ENCODE measurements around the gene INSC. TPM values are rescaled to one million over a fixed set of nuclear protein-coding genes. Genes with fewer than 3 reads are reported as not detected.
A peak's percentile ranks its signal among the peaks of the same experiment; 100 is the strongest.

Gene INSC
- total RNA-seq, 1 experiment from 2014 or later = 1.7 TPM

DNA sequence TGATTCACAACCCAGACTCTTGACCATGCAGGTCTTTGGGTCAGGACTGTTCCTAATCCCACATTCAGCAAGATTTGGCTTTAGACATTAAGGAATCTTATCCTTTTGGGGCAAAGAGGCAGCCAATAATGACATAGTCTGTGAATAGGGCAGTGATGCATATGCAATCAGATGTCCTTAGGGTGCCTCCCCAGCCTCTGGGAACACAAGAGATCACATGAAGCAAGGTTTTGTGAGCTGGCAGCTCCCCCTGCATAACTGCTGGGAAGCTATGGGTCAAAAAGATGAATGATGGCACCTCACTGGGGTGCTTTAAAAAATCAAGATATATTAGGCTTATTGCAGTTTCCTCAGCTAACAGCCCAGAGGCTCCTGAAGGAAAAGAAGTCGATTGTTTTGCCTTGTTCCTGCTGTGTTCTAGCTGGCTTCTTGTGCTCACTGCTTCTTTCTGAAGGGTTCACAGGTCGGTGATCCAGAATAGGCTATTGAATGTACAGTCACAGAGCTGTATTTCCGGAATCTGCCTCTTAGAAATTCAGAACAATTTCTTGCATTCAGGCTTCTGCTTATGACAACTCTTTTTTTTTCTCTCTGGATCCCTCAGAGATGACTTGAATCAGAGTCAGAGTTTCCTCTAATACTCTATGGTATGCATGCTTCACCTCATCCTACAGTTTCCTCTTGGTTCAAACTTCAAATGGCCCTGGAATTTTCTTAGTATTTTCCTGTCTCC lies 31.7 kb downstream of the INSC start:
- DNase-seq (ENCODE audit: low spot score) = peak; percentile 9

DNA sequence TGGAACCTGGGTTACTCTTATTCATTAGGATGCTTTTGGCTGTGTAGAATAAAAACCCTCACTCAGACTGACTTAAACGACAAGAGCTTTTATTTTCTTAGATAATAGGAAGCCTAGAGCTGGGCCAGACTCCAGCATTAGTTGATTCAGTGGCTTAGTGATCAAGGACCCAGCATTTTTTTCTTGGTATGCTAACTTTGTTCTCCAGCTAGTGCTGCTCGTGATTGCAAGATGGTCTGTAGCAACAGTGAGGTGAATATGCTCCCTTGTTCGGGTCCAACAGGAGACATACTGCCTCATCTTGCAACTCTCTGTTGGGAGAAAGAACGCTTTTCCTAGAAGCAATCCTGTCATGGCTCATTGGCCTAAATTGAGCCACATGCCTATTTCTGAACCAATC lies 33.4 kb downstream of the INSC start:
- no peak for DNase-seq (ENCODE audit: low spot score)

DNA sequence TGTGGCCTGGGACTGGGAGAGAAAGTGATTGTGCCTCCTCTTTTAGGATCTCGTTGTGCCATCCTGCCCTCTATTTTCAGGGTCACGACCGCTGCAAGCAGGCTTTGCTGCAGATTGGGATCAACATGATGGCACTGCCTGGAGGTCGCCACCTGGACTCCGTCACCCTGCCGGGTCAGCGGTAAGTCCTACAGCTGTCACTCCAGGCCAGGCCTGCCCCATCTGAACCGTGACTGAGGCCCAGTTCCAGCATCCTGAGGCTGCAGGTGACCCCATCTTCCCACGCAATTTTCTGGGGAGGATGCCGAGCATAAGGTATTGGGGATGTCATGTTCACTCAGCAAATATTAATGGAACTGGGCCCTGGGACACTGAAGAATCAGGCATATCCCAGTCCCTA lies 34.3 kb downstream of the INSC start:
- no peak for DNase-seq (ENCODE audit: low spot score)

- no peak for DNase-seq (ENCODE audit: low spot score)
These were observed 35.8 kb downstream of the INSC start for GRCh38 chr11:15150507-15150906.

- DNase-seq (ENCODE audit: low spot score) = no peak
These were observed 38.5 kb downstream of the INSC start for GRCh38 chr11:15153231-15153630.

- no peak for DNase-seq (ENCODE audit: low spot score)
These were observed 42.5 kb downstream of the INSC start for GRCh38 chr11:15157181-15157580.

GRCh38 chr11:15157606-15158137 lies 42.9 kb downstream of the INSC start:
- DNase-seq (ENCODE audit: low spot score) = no peak

DNA sequence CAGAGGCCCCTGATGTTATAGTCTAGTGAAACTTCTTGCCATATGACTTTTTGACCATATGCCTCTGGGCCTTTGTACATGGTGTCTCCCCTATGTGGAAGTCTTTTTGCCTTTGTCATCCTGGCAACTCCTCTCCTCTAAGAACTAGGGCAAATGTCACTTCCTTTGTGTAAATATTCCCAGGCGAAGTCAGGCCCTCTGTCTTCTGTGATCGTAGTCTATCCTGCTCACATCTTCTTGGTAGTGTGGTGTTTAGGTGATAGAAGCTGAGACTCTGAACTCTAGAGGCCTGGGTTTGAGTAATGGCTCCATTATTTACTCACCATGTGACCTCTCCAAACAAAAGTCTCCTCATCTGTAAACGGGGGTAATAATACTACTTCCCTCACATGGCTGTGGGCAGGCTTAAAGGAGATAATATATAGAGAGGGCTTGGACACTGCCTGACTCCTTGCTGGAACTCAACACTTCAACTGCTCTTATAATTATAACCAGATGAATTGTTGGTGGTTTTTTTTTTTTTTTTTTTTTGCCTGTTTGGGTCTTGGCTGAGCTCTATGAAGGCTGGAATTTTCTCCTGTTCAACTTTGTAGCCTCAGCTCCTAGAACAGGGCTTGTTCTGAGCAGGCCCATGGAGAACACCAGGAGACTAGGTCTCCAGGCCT lies 43.8 kb downstream of the INSC start:
- peak; percentile 35 for DNase-seq (ENCODE audit: low spot score)

DNA sequence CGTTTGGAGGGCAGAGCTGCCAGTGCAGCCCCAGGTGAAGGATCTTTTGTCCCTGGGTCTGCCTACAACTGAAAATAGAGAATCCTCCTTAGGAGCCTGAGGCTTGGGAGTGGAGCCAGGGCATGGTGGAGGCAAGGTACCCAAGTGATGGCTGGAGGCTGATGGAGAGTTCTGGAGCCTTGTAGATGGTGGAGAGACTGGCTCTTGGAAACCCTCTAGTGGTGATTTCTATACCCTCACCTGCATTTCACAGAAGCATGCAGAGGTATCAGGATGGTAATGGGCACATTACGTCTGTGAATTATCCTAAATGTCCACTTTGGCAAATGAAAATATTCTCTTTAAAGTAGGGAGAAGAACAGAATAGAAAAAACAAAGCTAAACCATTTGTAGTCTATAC lies 44.4 kb downstream of the INSC start:
- DNase-seq (ENCODE audit: low spot score) = peak; percentile 72

GRCh38 chr11:15161790-15162189 lies 47.1 kb downstream of the INSC start:
- DNase-seq (ENCODE audit: low spot score) = no peak

- DNase-seq (ENCODE audit: low spot score) = no peak
These were observed 48.4 kb downstream of the INSC start for GRCh38 chr11:15163136-15163535.

GRCh38 chr11:15166204-15166603 lies 51.5 kb downstream of the INSC start:
- no peak for DNase-seq (ENCODE audit: low spot score)

DNA sequence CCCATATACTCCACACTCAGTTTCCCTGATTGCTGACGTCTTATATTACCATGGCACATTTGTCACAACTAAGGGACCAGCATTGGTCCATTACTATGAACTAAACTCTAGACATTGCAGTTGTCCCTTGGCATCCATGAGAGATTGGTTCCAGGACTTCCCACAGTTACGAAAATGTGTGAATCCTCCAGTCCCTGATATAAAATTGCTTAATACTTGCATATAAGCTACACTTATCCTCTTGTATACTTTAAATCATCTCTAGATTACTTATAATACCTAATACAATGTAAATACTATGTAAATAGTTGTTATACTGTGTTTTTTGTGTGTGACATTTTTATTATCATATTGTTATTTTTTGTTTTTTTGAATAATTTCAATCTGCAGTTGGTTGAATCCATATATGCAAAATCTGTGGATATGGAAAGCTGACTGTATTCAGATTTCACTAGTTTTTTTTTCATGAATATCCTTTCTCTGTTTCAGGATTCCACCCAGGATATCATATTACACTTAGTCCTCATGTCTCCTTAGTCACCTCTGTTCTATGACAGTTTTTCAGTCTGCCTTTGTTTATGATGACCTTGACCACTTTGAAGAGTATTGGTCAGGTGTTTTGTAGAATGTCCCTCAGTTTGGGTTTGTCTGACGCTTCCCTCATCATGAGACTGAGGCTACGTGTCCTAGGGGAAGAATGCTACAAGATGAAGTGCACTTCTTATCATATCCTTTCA lies 55.3 kb downstream of the INSC start:
- no peak for DNase-seq (ENCODE audit: low spot score)

- no peak for DNase-seq (ENCODE audit: low spot score)
These were observed 56.0 kb downstream of the INSC start for GRCh38 chr11:15170698-15171097.

DNA sequence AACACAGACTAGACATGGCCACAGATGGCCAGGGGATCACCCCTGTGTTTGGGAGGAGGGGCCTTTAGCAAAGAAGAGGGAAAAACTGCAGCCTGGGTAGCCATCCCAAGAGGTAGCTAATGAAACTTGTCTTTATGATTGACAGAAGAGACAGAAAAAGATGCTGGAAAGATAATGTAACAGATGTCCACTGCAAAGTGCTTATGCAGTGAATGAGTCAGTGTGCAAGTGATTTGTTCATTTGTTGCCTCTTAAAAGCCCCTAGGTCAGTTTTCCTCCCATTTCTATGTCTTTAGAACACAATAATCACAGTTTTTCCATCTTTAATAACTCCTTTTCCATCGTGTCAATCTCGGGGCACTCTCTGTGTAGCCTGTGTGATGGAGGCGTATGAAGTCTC lies 57.2 kb downstream of the INSC start:
- DNase-seq (ENCODE audit: low spot score) = no peak

DNA sequence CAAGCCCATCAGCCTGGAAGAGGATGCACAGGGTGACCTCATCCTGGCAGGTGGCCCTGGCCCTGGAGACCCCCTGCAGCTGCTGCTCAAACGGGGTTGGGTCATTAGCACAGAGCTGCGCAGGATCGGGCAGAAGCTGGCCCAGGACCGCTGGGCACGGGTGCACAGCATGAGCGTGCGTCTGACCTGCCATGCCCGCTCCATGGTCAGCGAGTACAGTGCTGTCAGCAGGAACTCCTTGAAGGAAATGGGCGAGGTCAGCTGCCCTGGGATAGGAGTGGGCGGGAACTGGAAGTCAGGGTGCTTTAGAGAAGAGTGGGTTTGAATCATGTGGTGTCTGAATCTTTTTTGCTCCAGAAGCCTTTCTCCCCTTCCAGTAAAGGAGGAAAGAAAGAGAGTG lies 61.1 kb downstream of the INSC start:
- no peak for DNase-seq (ENCODE audit: low spot score)

- no peak for DNase-seq (ENCODE audit: low spot score)
These were observed 62.0 kb downstream of the INSC start for GRCh38 chr11:15176646-15177163.

- DNase-seq (ENCODE audit: low spot score) = no peak
These were observed 62.8 kb downstream of the INSC start for GRCh38 chr11:15177491-15177890.

DNA sequence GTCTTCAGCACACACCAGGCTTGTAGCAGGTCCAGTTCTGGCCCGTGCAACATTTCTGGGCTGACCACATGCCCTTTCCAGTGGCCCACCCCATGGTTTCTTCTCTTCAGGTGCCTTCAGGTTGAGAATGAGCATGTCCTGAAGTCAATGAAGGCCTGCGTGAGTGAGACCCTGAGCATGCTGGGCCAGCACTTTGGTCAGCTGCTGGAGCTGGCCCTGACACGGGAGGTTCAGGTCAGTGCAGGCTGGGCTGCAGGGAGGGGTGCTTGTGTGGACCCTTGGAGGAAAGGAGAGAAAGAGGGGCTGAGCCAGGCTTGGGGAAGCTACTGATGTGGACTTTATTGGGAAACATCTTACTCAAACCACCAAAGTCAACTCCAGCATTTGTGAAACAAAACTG lies 63.5 kb downstream of the INSC start:
- DNase-seq (ENCODE audit: low spot score) = no peak

DNA sequence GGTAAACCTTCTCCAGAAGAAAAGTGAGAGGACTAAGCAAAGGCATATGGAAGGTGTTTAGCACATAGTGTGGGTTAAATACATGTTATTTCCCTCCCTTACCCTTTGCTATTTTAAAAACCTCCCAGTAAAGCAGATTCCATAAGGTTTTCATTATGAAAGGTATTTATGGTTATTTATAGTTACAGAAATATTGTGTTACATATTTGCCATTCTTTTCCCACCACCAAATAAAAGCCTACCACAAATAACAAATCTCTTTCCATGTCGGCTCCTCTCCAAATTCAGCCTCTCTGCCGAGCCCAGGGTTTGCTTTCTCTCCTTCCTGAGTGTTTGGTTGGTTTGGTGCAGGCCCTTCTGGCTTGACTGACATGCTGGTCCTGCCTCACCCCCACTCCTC lies 64.4 kb downstream of the INSC start:
- DNase-seq (ENCODE audit: low spot score) = no peak

GRCh38 chr11:15180212-15180792 lies 65.6 kb downstream of the INSC start:
- no peak for DNase-seq (ENCODE audit: low spot score)

GRCh38 chr11:15182372-15182771 lies 67.6 kb downstream of the INSC start:
- no peak for DNase-seq (ENCODE audit: low spot score)
